Stimulated activated effector memory CD8-positive, alpha-beta T cell treated with anti-CD3 and anti-CD28 coated beads, Interleukin-12 subunit alpha, Interleukin-12 subunit beta, amount 100 ng/mL, for 72 hours (primary cell): ENCODE results near the gene GPR26.

ENCODE experiments used
- ATAC-seq: fragments of 150-1000 bp; cut with Tn5 transposase; 2 replicates; pipeline ENCODE4 v1.10.0; 2021
- DNase-seq, 2 donors: peaks; one replicate each; pipeline ENCODE4 v3.0.0; 2021 to 2022; ENCODE audit warnings: low spot score in 2 of 2
- H3K27ac Mint-ChIP-seq: one replicate; pipeline ENCODE4 v1.8.0; 2022; ENCODE audit warnings: mild to moderate bottlenecking, mixed read lengths
- H3K36me3 Mint-ChIP-seq: one replicate; pipeline ENCODE4 v1.8.0; 2022; ENCODE audit warnings: mild to moderate bottlenecking, mixed read lengths
- H3K4me1 Mint-ChIP-seq: one replicate; pipeline ENCODE4 v1.8.0; 2022; ENCODE audit warnings: mixed read lengths
- H3K4me3 Mint-ChIP-seq: one replicate; pipeline ENCODE4 v1.8.0; 2022; ENCODE audit warnings: mild to moderate bottlenecking, mixed read lengths
- H3K9me3 Mint-ChIP-seq: one replicate; pipeline ENCODE4 v1.8.0; 2022; ENCODE audit warnings: mixed read lengths

Gene GPR26

GRCh38 chr10:123675811-123676210, 9.7 kb downstream of the GPR26 start:
- Mint-ChIP-seq H3K4me3 (no peak overlapping the region), H3K9me3 (no peaks in the 10 kb centered on the region), H3K36me3 (no peaks in the 10 kb centered on the region), H3K4me1 (no peaks in the 10 kb centered on the region), H3K27ac (no peak overlapping the region)
- ATAC-seq: no peak
- no peak for DNase-seq

- no peak overlapping the region for H3K27ac Mint-ChIP-seq
- H3K4me3 Mint-ChIP-seq: no peak overlapping the region
- H3K36me3 Mint-ChIP-seq: no peaks in the 10 kb centered on the region
- H3K4me1 Mint-ChIP-seq: no peaks in the 10 kb centered on the region
- ATAC-seq: no peak
- DNase-seq: no peak
- H3K9me3 Mint-ChIP-seq: no peaks in the 10 kb centered on the region
Measured at GRCh38 chr10:123677556-123677955, 11.4 kb downstream of the GPR26 start.

GRCh38 chr10:123678376-123678775, 12.2 kb downstream of the GPR26 start:
- no peak for ATAC-seq
- no peak for DNase-seq
- no peaks in the 10 kb centered on the region for H3K36me3 Mint-ChIP-seq
- H3K27ac Mint-ChIP-seq: no peak overlapping the region
- H3K9me3 Mint-ChIP-seq: no peaks in the 10 kb centered on the region
- no peak overlapping the region for H3K4me3 Mint-ChIP-seq
- no peaks in the 10 kb centered on the region for H3K4me1 Mint-ChIP-seq

GRCh38 chr10:123681285-123681684, 15.1 kb downstream of the GPR26 start:
- no peak for ATAC-seq
- Mint-ChIP-seq H3K4me3 (no peak overlapping the region), H3K4me1 (no peaks in the 10 kb centered on the region), H3K9me3 (no peaks in the 10 kb centered on the region), H3K36me3 (no peaks in the 10 kb centered on the region), H3K27ac (no peak overlapping the region)
- no peak for DNase-seq

- Mint-ChIP-seq H3K9me3 (no peaks in the 10 kb centered on the region), H3K27ac (no peak overlapping the region), H3K36me3 (no peaks in the 10 kb centered on the region), H3K4me3 (no peak overlapping the region), H3K4me1 (no peaks in the 10 kb centered on the region)
- ATAC-seq (no peak), DNase-seq (no peak)
Measured at GRCh38 chr10:123682477-123682876, 16.3 kb downstream of the GPR26 start.

- no peak overlapping the region for H3K27ac Mint-ChIP-seq
- no peak for DNase-seq
- H3K4me1 Mint-ChIP-seq: no peaks in the 10 kb centered on the region
- H3K4me3 Mint-ChIP-seq: no peak overlapping the region
- no peaks in the 10 kb centered on the region for H3K36me3 Mint-ChIP-seq
- no peak for ATAC-seq
- H3K9me3 Mint-ChIP-seq: no peaks in the 10 kb centered on the region
Measured at GRCh38 chr10:123683459-123683858, 17.3 kb downstream of the GPR26 start.

- Mint-ChIP-seq H3K4me1 (no peaks in the 10 kb centered on the region), H3K36me3 (no peaks in the 10 kb centered on the region), H3K27ac (no peak overlapping the region), H3K9me3 (no peaks in the 10 kb centered on the region), H3K4me3 (no peak overlapping the region)
- ATAC-seq (no peak), DNase-seq (no peak)
Measured at GRCh38 chr10:123683865-123684264, 17.7 kb downstream of the GPR26 start.

- Mint-ChIP-seq H3K4me1 (no peaks in the 10 kb centered on the region), H3K27ac (no peak overlapping the region), H3K36me3 (no peaks in the 10 kb centered on the region), H3K4me3 (no peak overlapping the region), H3K9me3 (no peaks in the 10 kb centered on the region)
- no peak for DNase-seq
- ATAC-seq: no peak
Measured at GRCh38 chr10:123685260-123685659, 19.1 kb downstream of the GPR26 start.

GRCh38 chr10:123687758-123688157, 21.6 kb downstream of the GPR26 start:
- no peak for DNase-seq
- H3K27ac Mint-ChIP-seq: no peak overlapping the region
- H3K9me3 Mint-ChIP-seq: no peaks in the 10 kb centered on the region

GRCh38 chr10:123689880-123690279, 23.7 kb downstream of the GPR26 start:
- Mint-ChIP-seq H3K36me3 (no peaks in the 10 kb centered on the region), H3K4me1 (no peaks in the 10 kb centered on the region), H3K9me3 (no peaks in the 10 kb centered on the region), H3K4me3 (no peak overlapping the region), H3K27ac (no peak overlapping the region)
- no peak for ATAC-seq
- DNase-seq: no peak

More at GRCh38 chr10:123687758-123688157, 21.6 kb downstream of the GPR26 start:
- no peaks in the 10 kb centered on the region for H3K4me1 Mint-ChIP-seq
- H3K36me3 Mint-ChIP-seq: no peaks in the 10 kb centered on the region
- ATAC-seq: no peak
- H3K4me3 Mint-ChIP-seq: no peak overlapping the region

- ATAC-seq (no peak), DNase-seq (no peak)
- no peaks in the 10 kb centered on the region for H3K9me3 Mint-ChIP-seq
- no peak overlapping the region for H3K4me3 Mint-ChIP-seq
- H3K36me3 Mint-ChIP-seq: no peaks in the 10 kb centered on the region
- no peak overlapping the region for H3K27ac Mint-ChIP-seq
- H3K4me1 Mint-ChIP-seq: no peaks in the 10 kb centered on the region
Measured at GRCh38 chr10:123703195-123703790, 37.1 kb downstream of the GPR26 start.

GRCh38 chr10:123704076-123704475, 37.9 kb downstream of the GPR26 start:
- no peak for DNase-seq
- ATAC-seq: no peak
- H3K4me3 Mint-ChIP-seq: no peak overlapping the region
- no peaks in the 10 kb centered on the region for H3K4me1 Mint-ChIP-seq
- no peaks in the 10 kb centered on the region for H3K36me3 Mint-ChIP-seq
- H3K27ac Mint-ChIP-seq: no peak overlapping the region
- H3K9me3 Mint-ChIP-seq: no peaks in the 10 kb centered on the region

- Mint-ChIP-seq H3K4me3 (no peak overlapping the region), H3K9me3 (no peaks in the 10 kb centered on the region), H3K27ac (no peak overlapping the region), H3K36me3 (no peaks in the 10 kb centered on the region), H3K4me1 (no peaks in the 10 kb centered on the region)
- no peak for DNase-seq
- ATAC-seq: no peak
Measured at GRCh38 chr10:123704812-123705211, 38.7 kb downstream of the GPR26 start.

- H3K4me1 Mint-ChIP-seq: no peaks in the 10 kb centered on the region
- no peak overlapping the region for H3K27ac Mint-ChIP-seq
- H3K9me3 Mint-ChIP-seq: no peaks in the 10 kb centered on the region
- H3K4me3 Mint-ChIP-seq: no peak overlapping the region
- no peaks in the 10 kb centered on the region for H3K36me3 Mint-ChIP-seq
- DNase-seq (no peak), ATAC-seq (no peak)
Measured at GRCh38 chr10:123706236-123706635, 40.1 kb downstream of the GPR26 start.

- ATAC-seq (no peak), DNase-seq (no peak)
- no peak overlapping the region for H3K27ac Mint-ChIP-seq
- H3K36me3 Mint-ChIP-seq: no peaks in the 10 kb centered on the region
- no peaks in the 10 kb centered on the region for H3K9me3 Mint-ChIP-seq
- H3K4me3 Mint-ChIP-seq: no peak overlapping the region
- no peaks in the 10 kb centered on the region for H3K4me1 Mint-ChIP-seq
Measured at GRCh38 chr10:123715546-123715945, 49.4 kb downstream of the GPR26 start.

- ATAC-seq: no peak
- DNase-seq: no peak
- H3K4me3 Mint-ChIP-seq: no peak overlapping the region
- H3K36me3 Mint-ChIP-seq: no peaks in the 10 kb centered on the region
- no peaks in the 10 kb centered on the region for H3K9me3 Mint-ChIP-seq
- H3K27ac Mint-ChIP-seq: no peak overlapping the region
- no peaks in the 10 kb centered on the region for H3K4me1 Mint-ChIP-seq
Measured at GRCh38 chr10:123717336-123717735, 51.2 kb downstream of the GPR26 start.

GRCh38 chr10:123718544-123719060, 52.4 kb downstream of the GPR26 start:
- H3K4me1 Mint-ChIP-seq: no peaks in the 10 kb centered on the region

More at GRCh38 chr10:123718544-123719060, 52.4 kb downstream of the GPR26 start:
- DNase-seq: no peak
- Mint-ChIP-seq H3K9me3 (no peaks in the 10 kb centered on the region), H3K27ac (no peak overlapping the region), H3K36me3 (no peaks in the 10 kb centered on the region), H3K4me3 (no peak overlapping the region)
- no peak for ATAC-seq
